Kidney epithelial cell (primary cell): ENCODE data around the gene NLRC5. TPM values are rescaled to one million over a fixed set of nuclear protein-coding genes. Genes with fewer than 3 reads are reported as not detected.
"Not testable (repeated sequence)": the region's sequence is repeated elsewhere in the genome, so short reads cannot be mapped to it uniquely, and the experiment has no call there.

ENCODE experiments used
- DNase-seq: peaks from one replicate; pipeline ENCODE4 v3.0.0-alpha.2; 2010; ENCODE audit warnings: low read depth
- H3K27me3 ChIP-seq: 2 replicates; pipeline ENCODE4 v1.6.0; 2011; ENCODE audit warnings: low read length; ENCODE audit not compliant: control insufficient read depth, insufficient read depth
- H3K36me3 ChIP-seq: 2 replicates; pipeline ENCODE4 v1.5.1; 2011; ENCODE audit warnings: low read length; ENCODE audit not compliant: control insufficient read depth, insufficient read depth
- H3K4me3 ChIP-seq: 2 replicates; pipeline ENCODE4 v1.5.1; 2011; ENCODE audit warnings: low read depth, mild to moderate bottlenecking, control low read depth, low read length
- total RNA-seq: library from RNA; depleted of rRNA; stranded (reverse); fragments of >200 nt; gene quantifications from 2 replicates; pipeline ENCODE4 v1.2.3, GENCODE V29; 2015
- TF ChIP-seq, protein P1 (sequence below): IDR thresholded peaks from 2 replicates; pipeline ENCODE4 v1.5.1; 2011; ENCODE audit warnings: mild to moderate bottlenecking, moderate library complexity, low read length, control low read depth, inconsistent platforms; ENCODE audit not compliant: insufficient read depth, poor library complexity, severe bottlenecking

NLRC5 gene
- total RNA-seq, 1 donor from 2014 or later, result 7.7 TPM

DNA sequence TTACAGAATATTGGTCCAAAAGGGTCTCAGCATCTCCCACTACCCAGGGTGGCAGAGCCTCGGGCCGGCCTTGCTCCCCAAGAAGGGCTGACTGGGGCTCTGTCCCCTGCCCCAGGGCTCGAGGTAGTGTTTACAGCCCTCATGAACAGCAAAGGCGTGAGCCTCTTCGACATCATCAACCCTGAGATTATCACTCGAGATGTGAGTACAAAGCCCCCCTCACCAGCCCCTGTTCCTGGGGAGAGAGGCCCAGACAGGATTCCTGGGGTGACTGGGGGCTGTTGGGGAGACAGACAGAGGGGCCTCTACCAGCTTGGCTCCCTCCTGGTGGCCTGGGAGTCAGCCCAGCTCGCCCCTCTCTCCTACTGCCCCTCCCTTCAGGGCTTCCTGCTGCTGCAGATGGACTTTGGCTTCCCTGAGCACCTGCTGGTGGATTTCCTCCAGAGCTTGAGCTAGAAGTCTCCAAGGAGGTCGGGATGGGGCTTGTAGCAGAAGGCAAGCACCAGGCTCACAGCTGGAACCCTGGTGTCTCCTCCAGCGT, 6.1 kb upstream of the NLRC5 start:
- Histone ChIP-seq H3K36me3 (no peaks in the 10 kb centered on the region), H3K27me3 (no peaks in the 10 kb centered on the region), H3K4me3 (no peak overlapping the region)
- TF ChIP-seq, protein P1, sequence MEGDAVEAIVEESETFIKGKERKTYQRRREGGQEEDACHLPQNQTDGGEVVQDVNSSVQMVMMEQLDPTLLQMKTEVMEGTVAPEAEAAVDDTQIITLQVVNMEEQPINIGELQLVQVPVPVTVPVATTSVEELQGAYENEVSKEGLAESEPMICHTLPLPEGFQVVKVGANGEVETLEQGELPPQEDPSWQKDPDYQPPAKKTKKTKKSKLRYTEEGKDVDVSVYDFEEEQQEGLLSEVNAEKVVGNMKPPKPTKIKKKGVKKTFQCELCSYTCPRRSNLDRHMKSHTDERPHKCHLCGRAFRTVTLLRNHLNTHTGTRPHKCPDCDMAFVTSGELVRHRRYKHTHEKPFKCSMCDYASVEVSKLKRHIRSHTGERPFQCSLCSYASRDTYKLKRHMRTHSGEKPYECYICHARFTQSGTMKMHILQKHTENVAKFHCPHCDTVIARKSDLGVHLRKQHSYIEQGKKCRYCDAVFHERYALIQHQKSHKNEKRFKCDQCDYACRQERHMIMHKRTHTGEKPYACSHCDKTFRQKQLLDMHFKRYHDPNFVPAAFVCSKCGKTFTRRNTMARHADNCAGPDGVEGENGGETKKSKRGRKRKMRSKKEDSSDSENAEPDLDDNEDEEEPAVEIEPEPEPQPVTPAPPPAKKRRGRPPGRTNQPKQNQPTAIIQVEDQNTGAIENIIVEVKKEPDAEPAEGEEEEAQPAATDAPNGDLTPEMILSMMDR, result no peak
- DNase-seq, result no peak

GRCh38 chr16:56984639-56985038, 4.7 kb upstream of the NLRC5 start:
- no peaks in the 10 kb centered on the region for H3K27me3 ChIP-seq
- DNase-seq, result no peak
- TF ChIP-seq, protein P1, result no peak
- no peaks in the 10 kb centered on the region for H3K36me3 ChIP-seq
- no peak overlapping the region for H3K4me3 ChIP-seq

DNA sequence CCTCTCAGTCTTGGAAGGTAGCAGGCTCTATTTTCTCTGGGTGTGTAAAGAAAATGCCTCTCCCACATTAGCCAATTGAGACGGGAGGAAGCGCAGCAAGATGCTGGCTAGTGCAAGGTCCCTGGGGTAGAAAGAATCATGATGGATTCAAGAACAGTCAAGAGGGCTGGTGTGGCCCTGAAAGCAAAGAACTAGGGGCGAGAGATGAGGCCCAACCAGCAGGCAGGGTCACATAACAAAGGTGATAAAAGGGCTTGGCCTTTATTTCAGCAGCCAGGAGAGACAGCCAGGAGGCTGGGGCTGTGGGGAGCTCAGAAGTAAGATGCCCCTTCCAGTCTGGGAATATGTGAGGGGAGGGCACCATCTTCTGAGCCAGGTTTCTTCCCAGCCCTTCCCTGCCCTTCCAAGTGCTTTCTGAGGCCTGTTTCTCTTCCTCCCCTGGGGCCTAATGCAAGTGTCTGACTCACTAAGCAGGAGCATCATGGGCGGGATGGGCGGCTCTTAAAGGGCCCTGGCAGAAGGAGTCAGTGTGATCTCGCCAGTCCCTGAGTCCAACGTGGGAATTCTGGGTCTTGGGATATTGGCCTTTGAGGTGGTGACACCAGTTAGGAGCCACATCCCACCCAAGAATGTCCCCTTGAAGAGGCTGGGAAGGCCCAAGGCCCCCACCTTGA, 3.9 kb upstream of the NLRC5 start:
- Histone ChIP-seq H3K27me3 (no peaks in the 10 kb centered on the region), H3K4me3 (no peak overlapping the region), H3K36me3 (no peaks in the 10 kb centered on the region)
- TF ChIP-seq, protein P1, result no peak
- DNase-seq, result peak; percentile 62

GRCh38 chr16:56985962-56986360, 3.4 kb upstream of the NLRC5 start:
- H3K27me3 ChIP-seq, result no peaks in the 10 kb centered on the region
- TF ChIP-seq, protein P1, result no peak

GRCh38 chr16:56986361-56986760, 3.0 kb upstream of the NLRC5 start:
- DNase-seq, result no peak
- Histone ChIP-seq H3K27me3 (no peaks in the 10 kb centered on the region), H3K4me3 (no peak overlapping the region), H3K36me3 (no peaks in the 10 kb centered on the region)
- TF ChIP-seq, protein P1, result no peak

More at GRCh38 chr16:56985962-56986360, 3.4 kb upstream of the NLRC5 start:
- Histone ChIP-seq H3K4me3 (no peak overlapping the region), H3K36me3 (no peaks in the 10 kb centered on the region)
- DNase-seq, result no peak

DNA sequence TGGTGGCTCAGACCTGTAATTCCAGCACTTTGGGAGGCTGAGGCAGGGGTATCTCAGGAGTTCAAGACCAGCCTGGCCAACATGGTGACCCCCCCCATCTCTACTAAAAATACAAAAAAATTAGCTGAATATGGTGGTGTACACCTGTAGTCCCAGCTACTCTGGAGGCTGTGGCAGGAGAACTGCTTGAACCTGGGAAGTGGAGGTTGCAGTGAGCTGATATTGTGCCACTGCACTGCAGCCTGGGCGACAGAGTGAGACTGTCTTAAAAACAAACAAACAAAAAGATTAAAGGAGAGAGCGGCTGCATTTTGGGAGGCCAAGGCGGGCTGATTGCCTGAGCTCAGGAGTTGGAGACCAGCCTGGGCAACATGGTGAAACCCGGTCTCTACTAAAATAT, 2.4 kb upstream of the NLRC5 start:
- not testable (repeated sequence) for H3K4me3 ChIP-seq, H3K36me3 ChIP-seq, DNase-seq, H3K27me3 ChIP-seq
